PC-9 (cell line): Measurements from ENCODE around the gene IGF2BP2.

Source experiments
- EZH2 ChIP-seq: fragments of 200-600 bp; sonication (generic); IDR thresholded peaks from 2 replicates; pipeline ENCODE4 v1.8.0; 2017; ENCODE audit warnings: antibody characterized with exemption, low read depth
- TF ChIP-seq, protein P1 (sequence below): fragments of 200-600 bp; sonication (generic); conservative IDR thresholded peaks from 2 replicates; pipeline ENCODE4 v1.6.1; 2017; ENCODE audit warnings: mixed run types, antibody characterized with exemption, mild to moderate bottlenecking, moderate library complexity

DNA sequence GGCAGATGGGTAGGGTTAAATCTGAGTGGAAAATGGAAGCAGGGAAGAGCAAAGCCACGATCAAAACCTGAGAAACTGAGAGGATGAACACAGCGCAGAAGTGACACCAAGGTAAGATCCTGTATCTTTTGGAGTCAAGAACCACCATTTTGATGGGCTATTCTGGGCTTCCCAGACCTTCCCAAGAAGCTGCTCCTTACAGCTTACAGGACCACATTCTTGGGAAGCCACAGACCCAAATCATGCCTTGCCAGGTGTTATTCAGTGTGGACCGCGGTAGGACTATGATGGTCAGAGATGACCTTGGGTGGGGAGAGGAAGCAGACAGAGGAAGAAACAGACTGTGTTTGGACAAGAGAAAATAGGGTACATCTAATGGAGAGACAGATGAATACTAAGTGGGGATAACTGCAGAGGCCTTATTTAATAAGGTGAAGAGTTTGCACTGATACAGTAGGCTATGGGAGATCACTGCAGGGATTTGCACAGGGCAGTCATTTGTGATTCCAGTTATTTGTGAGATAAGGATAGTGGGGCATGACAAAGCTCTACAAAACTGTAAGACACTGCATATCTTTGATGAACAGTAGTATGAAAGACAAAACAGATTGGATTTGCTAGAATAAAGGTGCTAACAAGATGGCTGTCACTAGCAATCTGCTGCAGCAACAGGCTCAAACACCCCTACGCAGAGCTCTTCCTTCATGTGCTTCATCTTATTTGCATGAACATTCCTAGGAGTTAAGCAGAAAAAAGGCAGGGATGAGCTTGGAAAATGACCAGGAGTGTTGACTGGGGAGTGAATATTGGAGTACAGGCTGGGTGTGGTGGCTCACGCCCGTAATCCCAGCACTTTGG lies 105.9 kb downstream of the IGF2BP2 start:
- TF ChIP-seq, protein P1, sequence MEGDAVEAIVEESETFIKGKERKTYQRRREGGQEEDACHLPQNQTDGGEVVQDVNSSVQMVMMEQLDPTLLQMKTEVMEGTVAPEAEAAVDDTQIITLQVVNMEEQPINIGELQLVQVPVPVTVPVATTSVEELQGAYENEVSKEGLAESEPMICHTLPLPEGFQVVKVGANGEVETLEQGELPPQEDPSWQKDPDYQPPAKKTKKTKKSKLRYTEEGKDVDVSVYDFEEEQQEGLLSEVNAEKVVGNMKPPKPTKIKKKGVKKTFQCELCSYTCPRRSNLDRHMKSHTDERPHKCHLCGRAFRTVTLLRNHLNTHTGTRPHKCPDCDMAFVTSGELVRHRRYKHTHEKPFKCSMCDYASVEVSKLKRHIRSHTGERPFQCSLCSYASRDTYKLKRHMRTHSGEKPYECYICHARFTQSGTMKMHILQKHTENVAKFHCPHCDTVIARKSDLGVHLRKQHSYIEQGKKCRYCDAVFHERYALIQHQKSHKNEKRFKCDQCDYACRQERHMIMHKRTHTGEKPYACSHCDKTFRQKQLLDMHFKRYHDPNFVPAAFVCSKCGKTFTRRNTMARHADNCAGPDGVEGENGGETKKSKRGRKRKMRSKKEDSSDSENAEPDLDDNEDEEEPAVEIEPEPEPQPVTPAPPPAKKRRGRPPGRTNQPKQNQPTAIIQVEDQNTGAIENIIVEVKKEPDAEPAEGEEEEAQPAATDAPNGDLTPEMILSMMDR = no peak
- TF ChIP-seq EZH2 = no peak
